Effector memory CD4-positive, alpha-beta T cell (primary cell): ENCODE data around the gene NUDT16L1.

Source experiments
- DNase-seq, 3 donors: peaks; one replicate each; pipeline ENCODE4 v3.0.0-alpha.2; 2020
- H3K27ac ChIP-seq: 2 replicates; pipeline ENCODE4 v1.7.0; 2013; ENCODE audit warnings: mild to moderate bottlenecking, low read length, moderate library complexity; ENCODE audit not compliant: insufficient read depth, poor library complexity, severe bottlenecking
- H3K27me3 ChIP-seq: replicated peaks from 2 replicates; pipeline ENCODE4 v1.7.0; 2013; ENCODE audit warnings: mild to moderate bottlenecking, low read length; ENCODE audit not compliant: insufficient read depth, control insufficient read depth, poor library complexity, severe bottlenecking
- H3K36me3 ChIP-seq: 2 replicates; pipeline ENCODE4 v1.7.0; 2013; ENCODE audit warnings: mild to moderate bottlenecking, low read length, moderate library complexity; ENCODE audit not compliant: control insufficient read depth, insufficient read depth
- H3K4me1 ChIP-seq: 2 replicates; pipeline ENCODE4 v1.7.0; 2013; ENCODE audit warnings: low read length, mild to moderate bottlenecking; ENCODE audit not compliant: control insufficient read depth, insufficient read depth, poor library complexity, severe bottlenecking
- H3K4me3 ChIP-seq: 2 replicates; pipeline ENCODE4 v1.7.0; 2013; ENCODE audit warnings: low read length, low read depth, mild to moderate bottlenecking; ENCODE audit not compliant: insufficient read depth, poor library complexity, severe bottlenecking
- H3K9me3 ChIP-seq: 2 replicates; pipeline ENCODE4 v1.7.0; 2013; ENCODE audit warnings: mild to moderate bottlenecking, low read length, moderate library complexity; ENCODE audit not compliant: control insufficient read depth

NUDT16L1 gene

DNA sequence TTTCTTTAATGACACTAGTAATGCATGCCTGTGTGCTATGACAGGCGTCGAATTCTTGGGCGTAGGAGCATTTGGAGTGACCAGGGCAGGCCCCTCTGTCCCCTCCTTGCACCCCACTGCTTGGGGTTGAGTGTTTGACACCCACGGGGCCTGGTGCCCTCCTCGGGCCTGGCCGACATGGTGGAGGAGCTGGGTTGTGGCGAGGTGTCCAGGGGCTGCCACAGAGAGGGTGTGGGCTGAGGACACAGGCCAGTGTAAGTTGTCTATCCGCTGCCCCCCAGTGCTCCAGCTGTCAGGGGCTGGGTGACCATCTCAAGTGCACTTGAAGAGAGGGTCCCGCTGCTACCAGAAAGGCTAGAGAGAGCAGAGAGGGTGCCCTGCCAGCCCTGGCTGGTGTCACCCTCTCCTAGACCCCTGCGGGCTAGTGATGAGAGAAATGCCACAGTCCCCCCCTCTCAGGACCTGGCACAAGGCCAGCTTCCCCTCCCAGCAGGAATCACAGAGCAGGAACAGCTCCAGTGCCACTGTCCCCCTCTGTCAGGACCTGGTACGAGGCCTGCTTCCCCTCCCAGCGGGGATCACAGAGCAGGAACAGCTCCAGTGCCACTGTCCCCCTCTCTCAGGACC lies 38.3 kb upstream of the NUDT16L1 start:
- DNase-seq, result no peak
- H3K4me3 ChIP-seq, result no peak overlapping the region
- H3K4me1 ChIP-seq, result peaks cover 9% of the 10 kb centered on the region
- peaks cover 50% of the 10 kb centered on the region for H3K36me3 ChIP-seq
- no peak overlapping the region for H3K27ac ChIP-seq
- H3K27me3 ChIP-seq, result no peaks in the 10 kb centered on the region
- H3K9me3 ChIP-seq, result no peaks in the 10 kb centered on the region

DNA sequence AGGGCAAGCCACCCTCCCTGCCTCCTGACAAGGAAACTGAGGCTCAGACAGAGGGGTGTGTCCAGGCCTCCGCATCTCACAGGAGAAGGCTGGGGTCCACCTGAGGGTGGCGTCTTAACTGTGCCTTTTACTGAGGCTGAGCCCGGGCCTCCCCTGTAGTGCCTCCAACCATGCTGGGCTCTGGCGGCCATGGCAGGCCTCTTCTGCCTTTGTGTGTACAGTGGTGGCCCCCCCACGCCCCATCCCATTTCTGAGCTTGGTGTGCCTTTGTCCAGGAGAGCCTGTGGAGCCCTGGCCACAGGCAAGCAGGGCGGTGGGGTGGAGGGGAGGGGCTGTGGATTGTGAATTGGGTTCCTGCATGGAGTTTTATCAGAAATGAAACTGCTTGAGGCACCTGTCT lies 37.6 kb upstream of the NUDT16L1 start:
- no peaks in the 10 kb centered on the region for H3K9me3 ChIP-seq
- H3K4me3 ChIP-seq, result no peak overlapping the region
- no peak for DNase-seq
- H3K36me3 ChIP-seq, result peaks cover 50% of the 10 kb centered on the region
- H3K27ac ChIP-seq, result no peak overlapping the region
- H3K4me1 ChIP-seq, result peaks cover 16% of the 10 kb centered on the region
- H3K27me3 ChIP-seq, result no peaks in the 10 kb centered on the region

DNA sequence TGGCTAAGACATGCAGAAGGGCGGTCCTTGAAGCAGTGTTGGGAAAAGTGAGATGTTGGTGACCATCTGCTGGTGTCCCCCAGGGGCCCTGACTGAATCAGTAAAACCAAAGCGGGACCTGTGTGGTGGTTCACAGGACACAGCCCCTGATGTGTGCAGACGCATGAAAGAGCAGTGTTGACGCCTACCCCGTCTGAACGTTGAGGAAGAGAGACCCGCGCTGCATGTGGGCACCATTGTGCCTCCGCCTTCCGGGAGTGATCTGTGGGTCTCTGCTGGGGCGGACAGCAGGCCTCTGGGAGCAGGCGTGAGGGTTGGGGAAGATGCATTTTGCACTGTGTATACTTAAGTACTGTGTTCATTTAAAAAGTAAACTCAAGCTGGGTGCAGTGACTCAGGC lies 37.1 kb upstream of the NUDT16L1 start:
- Histone ChIP-seq H3K4me1 (peaks cover 20% of the 10 kb centered on the region), H3K36me3 (peaks cover 50% of the 10 kb centered on the region), H3K27me3 (no peaks in the 10 kb centered on the region), H3K4me3 (no peak overlapping the region), H3K9me3 (no peaks in the 10 kb centered on the region), H3K27ac (no peak overlapping the region)
- no peak for DNase-seq

DNA sequence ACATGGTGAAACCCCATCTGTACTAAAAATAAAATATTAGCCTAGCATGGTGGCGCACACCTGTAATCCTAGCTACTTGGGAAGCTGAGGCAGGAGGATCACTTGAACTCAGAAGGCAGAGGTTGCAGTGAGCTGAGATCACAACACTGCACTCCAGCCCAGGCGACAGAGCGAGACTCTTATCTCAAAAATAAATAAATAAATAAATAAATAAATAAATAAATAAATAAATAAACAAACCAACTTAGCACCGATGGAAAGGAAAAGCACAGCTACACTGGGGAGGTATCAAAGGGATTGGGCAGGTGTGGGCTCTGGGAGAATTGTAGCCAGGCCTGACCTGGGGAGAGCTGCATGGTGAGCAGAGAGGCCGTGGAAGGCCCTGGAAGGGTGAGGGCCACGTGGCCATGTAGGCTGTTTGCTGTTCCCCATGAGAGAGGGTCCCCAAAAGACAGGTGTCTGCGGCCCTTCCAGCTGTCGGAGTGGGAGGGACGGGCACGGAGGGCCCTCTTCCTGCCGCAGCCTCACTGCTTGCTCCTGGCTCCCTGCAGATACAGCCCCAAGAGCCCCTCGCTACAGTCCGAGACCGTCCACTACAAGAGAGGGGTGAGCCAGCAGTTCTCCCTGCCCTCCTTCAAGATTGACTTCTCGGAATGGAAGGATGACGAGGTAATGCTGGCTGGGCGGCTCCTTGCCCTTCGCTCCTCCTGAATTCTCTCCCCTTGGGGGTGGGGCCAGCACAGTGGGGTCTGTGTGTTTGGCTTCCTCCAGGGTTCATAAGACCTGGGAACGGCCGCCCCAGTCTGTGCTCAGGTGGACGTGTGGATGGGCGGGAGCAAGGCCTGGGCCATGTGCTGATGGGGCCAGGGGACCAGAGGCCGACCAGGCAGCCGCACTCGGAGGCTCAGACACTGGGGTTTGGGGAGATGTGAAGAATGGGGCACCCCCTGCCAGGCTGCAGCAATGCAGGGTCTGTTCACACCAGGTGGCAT lies 36.4 kb upstream of the NUDT16L1 start:
- DNase-seq, result no peak
- H3K9me3 ChIP-seq, result no peaks in the 10 kb centered on the region
- H3K4me3 ChIP-seq, result no peak overlapping the region
- no peak overlapping the region for H3K27ac ChIP-seq
- no peaks in the 10 kb centered on the region for H3K27me3 ChIP-seq
- peaks cover 46% of the 10 kb centered on the region for H3K36me3 ChIP-seq
- peaks cover 21% of the 10 kb centered on the region for H3K4me1 ChIP-seq

DNA sequence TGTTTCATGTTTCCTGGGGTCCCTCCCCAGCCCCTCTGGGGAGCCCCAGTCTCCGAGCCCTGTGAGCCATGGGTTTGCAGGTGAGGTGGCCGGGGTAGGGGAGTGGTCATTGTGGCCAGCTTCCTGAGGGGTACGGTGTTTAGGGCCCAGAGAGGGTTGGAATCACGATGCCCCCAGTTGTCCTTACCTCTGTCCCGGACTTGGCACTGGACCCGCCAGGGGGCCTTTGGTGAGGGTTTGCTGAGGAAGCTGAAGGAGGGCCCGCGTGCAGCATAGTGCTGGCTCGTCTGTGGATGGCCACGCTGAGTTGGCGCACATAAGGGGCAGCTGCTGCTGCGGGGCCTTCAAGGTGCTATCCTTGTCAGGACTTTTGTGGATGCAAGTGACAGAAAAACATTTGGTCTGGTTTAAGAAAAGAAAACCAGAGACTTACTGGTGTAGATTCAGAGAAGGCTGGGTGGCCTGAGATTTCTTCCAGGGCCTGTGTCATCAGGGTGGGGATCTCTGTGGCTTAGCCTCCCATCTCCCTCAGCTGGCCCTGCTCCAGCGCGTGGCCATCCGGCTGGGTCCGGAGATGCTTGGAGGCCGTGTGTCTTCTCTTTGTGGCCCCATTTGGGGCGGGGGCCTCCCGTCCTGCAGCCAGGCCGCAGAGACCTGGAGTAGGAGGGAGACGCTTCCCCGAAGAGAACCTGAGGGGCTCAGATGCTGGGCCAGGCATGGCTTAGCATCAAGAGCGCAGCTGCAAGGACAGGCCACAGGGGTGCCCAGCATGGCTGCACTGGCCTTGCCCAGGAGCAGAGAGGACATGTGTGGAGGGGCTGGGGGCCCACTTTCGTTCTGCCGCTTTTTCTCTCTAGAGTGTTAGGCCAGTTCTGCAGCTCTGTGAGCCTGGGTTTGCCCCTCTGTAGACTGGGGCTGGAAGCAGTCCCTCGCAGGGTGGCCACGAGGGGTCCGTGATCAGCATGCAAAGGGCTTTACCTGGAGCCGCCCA lies 33.7 kb upstream of the NUDT16L1 start:
- no peak for DNase-seq
- peaks cover 36% of the 10 kb centered on the region for H3K4me1 ChIP-seq
- H3K9me3 ChIP-seq, result no peaks in the 10 kb centered on the region
- H3K27ac ChIP-seq, result peak overlapping the region; percentile 53
- no peak overlapping the region for H3K4me3 ChIP-seq
- H3K27me3 ChIP-seq, result no peaks in the 10 kb centered on the region
- H3K36me3 ChIP-seq, result peaks cover 23% of the 10 kb centered on the region

DNA sequence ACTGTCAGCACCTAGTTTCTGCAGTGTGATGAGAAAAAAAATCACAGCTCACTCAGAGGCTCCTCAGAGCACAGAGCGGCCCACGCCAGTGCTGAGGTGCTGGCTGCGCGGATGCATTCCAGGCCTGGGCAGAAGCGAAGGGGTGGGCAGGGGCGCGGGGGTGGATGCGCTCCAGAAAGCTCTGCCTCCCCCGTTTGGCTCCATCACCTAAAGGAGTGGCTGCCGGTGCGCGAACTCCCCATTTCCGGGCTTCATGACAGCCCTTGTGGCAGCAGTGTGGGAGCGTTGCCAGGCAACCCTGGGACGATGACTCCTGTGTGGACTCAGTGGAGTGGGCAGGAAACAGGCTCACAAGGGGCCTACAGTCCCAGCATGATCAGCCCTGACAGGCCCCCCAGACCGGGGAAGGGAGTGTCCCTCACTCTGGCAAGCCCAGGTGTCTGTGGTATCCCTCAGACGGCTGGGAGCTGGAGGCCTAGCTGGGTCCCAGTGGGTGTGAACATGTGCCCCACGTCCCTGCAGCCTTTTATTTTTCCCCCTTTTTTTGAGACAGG lies 32.8 kb upstream of the NUDT16L1 start:
- peaks cover 14% of the 10 kb centered on the region for H3K36me3 ChIP-seq
- DNase-seq, result peak; percentile 23 to 60 (median 59)
- no peaks in the 10 kb centered on the region for H3K27me3 ChIP-seq
- H3K9me3 ChIP-seq, result no peaks in the 10 kb centered on the region
- H3K4me1 ChIP-seq, result peaks cover 45% of the 10 kb centered on the region
- H3K27ac ChIP-seq, result peak overlapping the region; percentile 53
- no peak overlapping the region for H3K4me3 ChIP-seq

DNA sequence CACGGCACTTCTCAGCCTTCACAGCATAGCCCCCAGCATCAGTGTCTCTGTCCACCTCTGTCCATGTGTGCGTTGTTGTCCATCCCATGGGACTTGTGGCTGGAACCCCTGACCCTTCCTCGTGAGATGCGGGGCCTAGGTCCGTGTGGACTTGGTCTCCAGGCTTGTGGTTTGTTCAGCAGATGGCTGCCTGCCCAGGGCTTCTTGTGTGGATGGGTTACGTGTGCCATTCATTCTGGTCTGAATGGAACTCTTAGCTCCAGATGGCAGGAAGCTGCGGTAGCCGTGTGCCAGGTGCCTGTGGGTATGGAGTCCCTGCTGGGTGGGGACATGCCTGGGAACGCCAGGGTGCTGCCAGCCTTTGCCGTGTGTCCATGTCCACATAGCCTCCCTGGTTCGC lies 31.7 kb upstream of the NUDT16L1 start:
- Histone ChIP-seq H3K4me3 (no peak overlapping the region), H3K4me1 (peaks cover 51% of the 10 kb centered on the region), H3K27ac (peak overlapping the region; percentile 53), H3K27me3 (no peaks in the 10 kb centered on the region), H3K36me3 (peaks cover 11% of the 10 kb centered on the region), H3K9me3 (no peaks in the 10 kb centered on the region)
- no peak for DNase-seq

DNA sequence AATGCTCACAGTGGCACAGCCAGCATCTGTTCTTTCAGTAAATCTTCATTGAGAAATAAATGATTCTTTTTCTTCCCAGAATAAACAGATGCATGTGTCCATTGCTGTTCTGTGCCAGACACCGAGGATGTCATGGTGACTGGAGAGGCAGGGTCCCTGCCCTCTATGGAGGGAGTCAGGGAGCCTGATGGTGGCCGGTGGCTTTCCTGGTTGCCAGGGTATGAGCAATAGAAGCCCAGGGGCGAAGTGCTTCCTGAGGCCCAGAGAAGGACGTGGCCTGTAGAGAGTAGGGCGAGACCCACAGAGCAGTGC lies 29.9 kb upstream of the NUDT16L1 start:
- Histone ChIP-seq H3K4me3 (no peak overlapping the region), H3K27me3 (no peaks in the 10 kb centered on the region), H3K36me3 (peaks cover 16% of the 10 kb centered on the region), H3K4me1 (peaks cover 51% of the 10 kb centered on the region), H3K9me3 (no peaks in the 10 kb centered on the region), H3K27ac (peak overlapping the region; percentile 11)
- DNase-seq, result no peak

DNA sequence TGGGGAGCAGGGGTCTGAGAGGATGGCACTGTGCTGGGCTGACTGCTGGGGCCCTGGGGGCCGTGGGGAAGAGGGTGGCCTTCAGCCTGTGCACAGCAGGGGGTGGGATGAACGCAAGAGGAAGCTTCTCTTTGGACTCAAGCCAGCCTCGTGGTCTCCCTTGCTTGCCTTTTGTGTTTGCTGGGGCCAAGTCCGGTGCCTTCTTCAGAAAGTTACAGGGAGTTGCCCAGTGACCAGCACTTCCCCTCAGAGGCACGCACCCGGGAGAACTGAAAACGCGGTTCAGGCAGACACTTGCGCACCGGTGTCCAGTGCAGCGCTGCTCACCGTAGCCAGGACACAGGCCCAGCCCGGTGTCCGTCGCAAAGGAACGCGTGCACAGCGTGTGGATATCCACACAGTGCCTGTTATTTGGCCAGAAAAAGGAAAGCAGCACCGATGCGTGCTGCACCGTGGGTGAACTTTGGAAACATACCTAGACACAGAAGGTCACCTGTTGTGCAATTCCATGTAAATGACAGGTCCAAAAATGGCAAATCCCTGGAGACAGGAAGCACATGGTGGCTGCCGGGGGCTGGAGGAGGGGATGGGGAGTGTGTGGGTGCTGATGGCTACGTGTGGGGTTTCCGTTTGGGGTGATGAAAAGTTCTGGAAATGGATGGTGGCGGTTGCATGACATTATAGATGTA lies 29.4 kb upstream of the NUDT16L1 start:
- Histone ChIP-seq H3K27me3 (no peaks in the 10 kb centered on the region), H3K4me3 (no peak overlapping the region), H3K9me3 (no peaks in the 10 kb centered on the region), H3K36me3 (peaks cover 21% of the 10 kb centered on the region), H3K4me1 (peaks cover 51% of the 10 kb centered on the region), H3K27ac (peak overlapping the region; percentile 59)
- DNase-seq, result no peak
